Measurements from ENCODE around the gene SPTBN5. TPM values are rescaled to one million over a fixed set of nuclear protein-coding genes. Genes with fewer than 3 reads are reported as not detected.

SPTBN5 gene
- total RNA-seq, 3 donors from 2014 or later (not counting 1 experiment from before 2014, with no cell fraction given): 4.1 to 6.0 (median 5.2) TPM

DNA sequence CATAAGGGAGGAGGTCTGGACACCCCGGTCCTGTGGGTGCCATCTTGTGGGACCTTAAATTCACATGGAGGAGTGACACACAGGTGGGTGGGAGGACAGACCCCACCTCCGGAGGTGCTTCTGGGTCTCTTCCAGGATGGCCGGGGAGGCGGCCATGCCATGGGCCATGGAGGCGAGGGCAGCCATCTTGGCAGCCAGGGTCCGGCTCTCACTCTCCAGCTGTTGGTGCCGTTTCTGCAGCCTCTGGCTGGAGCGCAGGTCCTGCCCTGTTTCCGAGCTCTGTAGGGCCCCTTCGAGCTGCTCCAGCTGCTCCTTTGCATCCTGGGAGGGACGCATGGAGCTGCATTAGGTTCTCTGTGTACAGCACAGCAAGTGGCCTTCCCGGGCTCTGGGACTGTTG is 19.1 kb downstream of the SPTBN5 start:
- Histone ChIP-seq H3K4me1 (ENCODE audit: control insufficient read depth, insufficient read depth, low read length) (peaks cover 4% of the 10 kb centered on the region), H3K27ac (ENCODE audit: low read length) (no peak overlapping the region), H3K36me3 (ENCODE audit: control insufficient read depth, insufficient read depth, low read length) (no peaks in the 10 kb centered on the region), H3K9me3 (ENCODE audit: control insufficient read depth, insufficient read depth, low read length) (no peaks in the 10 kb centered on the region), H3K27me3 (ENCODE audit: control insufficient read depth, insufficient read depth, low read length) (no peaks in the 10 kb centered on the region), H3K4me3 (ENCODE audit: low read length) (no peak overlapping the region)
- H3K36me3 Mint-ChIP-seq: no peaks in the 10 kb centered on the region
- TF ChIP-seq, protein P1, sequence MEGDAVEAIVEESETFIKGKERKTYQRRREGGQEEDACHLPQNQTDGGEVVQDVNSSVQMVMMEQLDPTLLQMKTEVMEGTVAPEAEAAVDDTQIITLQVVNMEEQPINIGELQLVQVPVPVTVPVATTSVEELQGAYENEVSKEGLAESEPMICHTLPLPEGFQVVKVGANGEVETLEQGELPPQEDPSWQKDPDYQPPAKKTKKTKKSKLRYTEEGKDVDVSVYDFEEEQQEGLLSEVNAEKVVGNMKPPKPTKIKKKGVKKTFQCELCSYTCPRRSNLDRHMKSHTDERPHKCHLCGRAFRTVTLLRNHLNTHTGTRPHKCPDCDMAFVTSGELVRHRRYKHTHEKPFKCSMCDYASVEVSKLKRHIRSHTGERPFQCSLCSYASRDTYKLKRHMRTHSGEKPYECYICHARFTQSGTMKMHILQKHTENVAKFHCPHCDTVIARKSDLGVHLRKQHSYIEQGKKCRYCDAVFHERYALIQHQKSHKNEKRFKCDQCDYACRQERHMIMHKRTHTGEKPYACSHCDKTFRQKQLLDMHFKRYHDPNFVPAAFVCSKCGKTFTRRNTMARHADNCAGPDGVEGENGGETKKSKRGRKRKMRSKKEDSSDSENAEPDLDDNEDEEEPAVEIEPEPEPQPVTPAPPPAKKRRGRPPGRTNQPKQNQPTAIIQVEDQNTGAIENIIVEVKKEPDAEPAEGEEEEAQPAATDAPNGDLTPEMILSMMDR (IDR thresholded peaks at IDR 0.05): no peak
- no peak overlapping the region for H3K4me3 Mint-ChIP-seq
- H3K4me1 Mint-ChIP-seq: peaks cover 0 to 15% of the 10 kb centered on the region in 2 donors
- no peak overlapping the region for H3K27ac Mint-ChIP-seq
- no peaks in the 10 kb centered on the region for H3K9me3 Mint-ChIP-seq
- no peaks in the 10 kb centered on the region for H3K27me3 Mint-ChIP-seq (ENCODE audit: low read depth in 2 of 2)
- intact Hi-C loops (cut with micrococcal nuclease): no loop called here
- 94% methylated on average over 12 of the region's 12 CpGs for WGBS (ENCODE audit: insufficient coverage)
- DNase-seq (no peak), ATAC-seq (no peak)

DNA sequence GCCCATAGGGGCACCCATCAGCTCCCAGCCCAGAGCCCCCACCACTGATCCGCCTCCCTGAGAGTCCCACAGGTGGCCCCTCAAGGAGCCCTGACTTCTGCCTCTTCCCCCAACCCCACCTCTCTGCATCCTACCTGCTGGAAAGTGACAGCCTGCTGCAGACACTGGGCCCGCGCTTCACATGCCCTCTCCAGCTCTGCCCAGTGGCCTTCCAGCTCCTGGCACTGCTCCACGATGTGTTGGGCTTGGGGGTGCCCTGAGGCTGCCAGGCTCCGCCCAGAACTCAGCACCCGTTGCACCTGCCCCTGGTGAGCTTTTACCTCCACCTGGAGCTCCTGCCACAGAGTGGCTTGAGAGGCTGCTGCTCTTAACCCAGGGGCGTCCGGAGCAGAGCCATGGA is 20.1 kb downstream of the SPTBN5 start:
- no peaks in the 10 kb centered on the region for H3K9me3 ChIP-seq (ENCODE audit: control insufficient read depth, insufficient read depth, low read length)
- Mint-ChIP-seq H3K4me3 (no peak overlapping the region), H3K9me3 (no peaks in the 10 kb centered on the region), H3K27me3 (ENCODE audit: low read depth in 2 of 2) (no peaks in the 10 kb centered on the region), H3K27ac (no peak overlapping the region), H3K4me1 (peaks cover 0 to 15% of the 10 kb centered on the region in 2 donors), H3K36me3 (no peaks in the 10 kb centered on the region)
- ATAC-seq (no peak), DNase-seq (no peak)
- H3K4me3 ChIP-seq (ENCODE audit: low read length): no peak overlapping the region
- H3K27me3 ChIP-seq (ENCODE audit: control insufficient read depth, insufficient read depth, low read length): no peaks in the 10 kb centered on the region
- no peak overlapping the region for H3K27ac ChIP-seq (ENCODE audit: low read length)
- TF ChIP-seq, protein P1 (IDR thresholded peaks at IDR 0.05): no peak
- intact Hi-C loops (cut with micrococcal nuclease): no loop called here
- H3K36me3 ChIP-seq (ENCODE audit: control insufficient read depth, insufficient read depth, low read length): no peaks in the 10 kb centered on the region
- 92% methylated on average over 8 of the region's 8 CpGs for WGBS (ENCODE audit: insufficient coverage)
- H3K4me1 ChIP-seq (ENCODE audit: control insufficient read depth, insufficient read depth, low read length): peaks cover 4% of the 10 kb centered on the region

DNA sequence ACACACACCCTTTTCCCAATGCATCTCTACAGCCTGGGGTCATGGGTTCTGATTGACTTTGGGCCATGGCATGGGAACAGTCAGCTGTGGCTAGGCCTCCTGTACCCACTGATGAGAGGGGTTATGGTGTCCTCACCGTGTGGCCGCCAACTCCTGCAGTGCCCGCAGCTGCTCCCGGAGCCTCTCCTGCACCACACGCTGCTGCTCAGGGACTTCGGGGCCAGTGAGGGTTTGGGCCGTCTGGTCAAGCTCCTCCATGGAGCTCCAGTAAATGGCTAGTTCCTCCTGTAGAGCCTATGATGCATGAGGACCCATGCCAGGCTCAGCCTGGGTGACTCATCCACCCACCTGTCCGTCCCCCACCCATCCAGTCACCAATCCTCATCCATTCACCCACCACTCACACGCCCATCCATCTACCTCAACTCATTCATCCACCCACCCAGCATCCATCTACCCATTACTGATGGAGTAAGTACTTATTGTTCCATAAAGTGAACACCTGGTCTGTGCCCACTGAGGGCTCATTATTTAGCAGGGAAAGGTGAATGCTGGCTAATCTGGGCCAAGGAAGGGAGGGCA is 21.6 kb downstream of the SPTBN5 start:
- DNase-seq (no peak), ATAC-seq (no peak)
- H3K4me1 Mint-ChIP-seq: peaks cover 0 to 19% of the 10 kb centered on the region in 2 donors
- Histone ChIP-seq H3K27me3 (ENCODE audit: control insufficient read depth, insufficient read depth, low read length) (no peaks in the 10 kb centered on the region), H3K4me3 (ENCODE audit: low read length) (no peak overlapping the region), H3K36me3 (ENCODE audit: control insufficient read depth, insufficient read depth, low read length) (no peaks in the 10 kb centered on the region), H3K4me1 (ENCODE audit: control insufficient read depth, insufficient read depth, low read length) (peaks cover 4% of the 10 kb centered on the region), H3K27ac (ENCODE audit: low read length) (no peak overlapping the region), H3K9me3 (ENCODE audit: control insufficient read depth, insufficient read depth, low read length) (no peaks in the 10 kb centered on the region)
- TF ChIP-seq, protein P1 (IDR thresholded peaks at IDR 0.05): no peak
- no peak overlapping the region for H3K27ac Mint-ChIP-seq
- no peaks in the 10 kb centered on the region for H3K9me3 Mint-ChIP-seq
- intact Hi-C loops (cut with micrococcal nuclease): no loop called here
- WGBS (ENCODE audit: insufficient coverage): 90% methylated on average over 9 of the region's 9 CpGs
- H3K36me3 Mint-ChIP-seq: no peaks in the 10 kb centered on the region
- no peaks in the 10 kb centered on the region for H3K27me3 Mint-ChIP-seq (ENCODE audit: low read depth in 2 of 2)
- H3K4me3 Mint-ChIP-seq: no peak overlapping the region
